HG03342 (cell line): ENCODE data around the gene CTSL.
"Not testable (repeated sequence)": the region's sequence is repeated elsewhere in the genome, so short reads cannot be mapped to it uniquely, and the experiment has no call there.

Experiments
- ATAC-seq: cut with Tn5 transposase; IDR thresholded peaks from one replicate; pipeline ENCODE4 v1.9.1; 2021; ENCODE audit warnings: mild to moderate bottlenecking, moderate library complexity; ENCODE audit not compliant: unreplicated experiment

CTSL gene

DNA sequence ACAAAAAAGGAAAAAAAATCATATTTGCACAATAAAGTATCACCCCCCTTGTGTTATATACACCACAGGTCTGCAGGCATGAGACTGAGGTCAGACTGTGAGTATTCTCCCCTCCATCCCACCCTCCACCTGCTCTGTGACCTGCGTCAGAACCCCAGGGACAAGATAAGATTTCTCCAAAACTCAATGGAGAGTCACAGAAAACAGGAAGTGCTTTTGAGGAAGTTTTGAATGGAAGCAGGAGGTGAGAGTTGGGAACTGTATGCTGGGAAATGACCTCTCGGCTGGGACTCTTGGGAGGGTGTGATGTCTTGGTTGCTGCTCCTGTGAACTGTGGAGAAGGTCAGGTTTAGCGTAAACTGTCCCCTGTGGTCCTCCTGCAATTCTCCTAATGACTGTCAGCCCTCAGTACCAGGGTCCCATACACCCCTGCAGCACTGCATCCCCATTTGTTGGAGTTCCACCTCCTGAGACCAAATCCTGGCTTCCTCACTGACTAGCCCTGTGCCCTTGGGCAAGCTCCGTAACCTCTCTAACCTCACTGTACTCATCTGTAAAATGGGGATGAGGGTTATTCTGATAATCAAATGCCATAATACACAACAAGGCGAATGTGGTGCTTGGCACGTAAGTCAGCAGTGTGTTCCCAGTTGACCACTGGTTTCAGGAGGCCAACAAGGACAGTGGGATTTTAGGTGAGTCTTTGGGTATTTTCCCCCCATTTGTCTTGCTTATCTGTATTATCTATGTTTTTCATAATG, 6.9 kb upstream of the CTSL start:
- ATAC-seq: no peak

DNA sequence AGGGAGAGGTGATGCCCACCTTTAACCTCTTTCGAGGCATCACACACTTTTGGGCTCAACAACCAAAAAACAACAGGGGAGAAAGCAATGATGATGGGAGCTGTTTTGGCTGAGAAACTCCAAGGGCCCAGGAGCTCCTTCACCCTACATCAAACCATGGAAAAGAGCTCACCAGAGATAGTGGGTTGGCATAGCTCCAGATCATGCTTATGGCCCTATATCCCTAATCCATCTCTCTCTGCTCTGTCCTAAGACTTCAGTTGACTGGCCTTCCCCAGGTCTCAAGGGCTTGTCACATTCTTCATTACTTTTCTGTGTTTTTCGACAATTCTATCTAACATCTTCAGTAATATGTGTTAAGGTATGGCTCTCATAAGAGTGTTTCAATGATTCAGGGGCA, 5.7 kb upstream of the CTSL start:
- no peak for ATAC-seq

DNA sequence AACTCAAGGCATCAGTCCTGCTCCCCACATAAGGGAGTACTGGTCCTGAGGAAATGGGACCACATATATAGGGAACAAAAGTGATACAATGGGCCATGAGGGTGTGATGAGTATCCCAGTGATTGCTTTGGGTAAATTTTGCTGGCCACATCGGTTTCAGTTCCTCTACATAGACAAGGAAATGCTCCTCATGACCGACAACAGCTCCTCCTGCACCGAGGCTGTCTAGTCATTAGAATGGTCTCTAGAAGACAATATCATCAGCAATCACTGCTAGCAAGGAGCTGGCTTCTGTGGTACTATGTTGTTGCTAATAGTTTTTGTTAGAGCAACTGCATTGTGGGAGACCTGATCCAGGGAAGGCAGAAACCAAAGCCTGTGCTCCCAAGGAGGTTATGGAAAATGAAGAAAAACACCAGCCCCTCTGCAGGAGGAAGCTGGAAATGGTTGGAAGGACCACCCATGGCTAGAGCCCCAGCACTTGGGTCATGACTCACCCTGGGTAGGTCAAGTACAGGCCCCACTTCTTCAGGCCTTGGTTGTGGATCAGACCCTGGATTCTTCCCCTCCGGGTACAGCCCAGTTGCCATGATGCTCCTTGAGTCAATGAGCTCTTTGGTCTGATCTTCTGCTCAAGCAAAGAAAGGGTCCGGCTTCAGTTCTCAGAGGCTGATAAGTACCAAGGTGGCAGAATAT, 3.4 kb upstream of the CTSL start:
- no peak for ATAC-seq

DNA sequence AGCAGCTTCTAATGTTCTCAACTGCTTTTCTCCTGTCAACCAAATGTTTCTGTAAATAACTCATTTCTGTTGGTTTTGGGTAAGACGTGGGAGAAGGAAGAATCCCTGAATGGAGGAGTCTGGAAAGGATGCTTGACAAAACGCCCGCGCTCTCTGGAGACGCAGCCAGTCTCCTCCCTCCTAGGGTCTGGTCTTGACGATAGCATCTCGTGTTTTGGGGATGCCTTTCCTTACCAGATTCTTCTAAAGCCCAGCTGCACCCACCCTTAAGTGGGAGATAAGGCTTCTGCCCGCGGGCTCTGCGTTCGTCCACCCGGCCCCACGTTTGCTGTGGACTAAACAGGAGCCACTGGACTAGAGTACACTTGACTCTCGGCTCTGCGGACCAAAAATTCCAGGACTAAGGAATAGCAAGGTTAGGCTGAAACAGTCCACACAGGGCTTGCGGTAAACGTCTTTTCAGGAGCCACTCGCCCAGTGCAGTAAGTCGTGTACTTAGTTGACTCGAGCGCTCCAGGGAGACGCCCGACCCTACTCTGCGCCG, 491 bp upstream of the CTSL start:
- no peak for ATAC-seq

DNA sequence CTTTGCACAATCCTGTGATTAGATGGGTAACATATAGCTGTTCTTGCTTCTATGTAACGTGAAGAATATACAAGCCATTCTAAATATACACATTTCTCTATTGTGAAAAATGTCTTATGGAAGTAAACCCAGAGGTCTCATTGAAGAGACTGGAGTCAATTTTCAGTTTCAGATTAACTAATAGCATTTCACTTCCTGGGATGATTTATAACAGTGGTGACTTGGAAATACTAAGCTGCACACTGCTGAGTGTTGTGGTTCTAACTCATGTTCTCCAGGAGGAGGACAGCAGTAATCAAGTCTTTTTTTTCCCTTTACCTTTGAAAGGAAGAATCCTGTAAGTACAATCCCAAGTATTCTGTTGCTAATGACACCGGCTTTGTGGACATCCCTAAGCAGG, 3.3 kb downstream of the CTSL start:
- no peak for ATAC-seq

DNA sequence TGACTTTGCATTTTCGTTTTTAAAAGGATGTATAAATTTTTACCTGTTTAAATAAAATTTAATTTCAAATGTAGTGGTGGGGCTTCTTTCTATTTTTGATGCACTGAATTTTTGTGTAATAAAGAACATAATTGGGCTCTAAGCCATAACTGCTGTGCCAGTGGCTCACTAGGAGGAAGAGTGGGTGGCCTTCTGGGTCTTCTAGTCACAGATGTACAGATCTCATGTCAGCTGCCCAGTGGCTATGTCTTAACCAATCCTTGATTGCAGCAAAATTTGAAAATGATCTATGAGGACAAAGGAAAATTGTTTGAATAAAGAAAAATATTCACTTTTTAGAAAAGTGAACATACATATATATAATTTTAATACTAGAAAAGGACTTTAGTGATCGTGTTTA, 5.4 kb downstream of the CTSL start:
- ATAC-seq: no peak

DNA sequence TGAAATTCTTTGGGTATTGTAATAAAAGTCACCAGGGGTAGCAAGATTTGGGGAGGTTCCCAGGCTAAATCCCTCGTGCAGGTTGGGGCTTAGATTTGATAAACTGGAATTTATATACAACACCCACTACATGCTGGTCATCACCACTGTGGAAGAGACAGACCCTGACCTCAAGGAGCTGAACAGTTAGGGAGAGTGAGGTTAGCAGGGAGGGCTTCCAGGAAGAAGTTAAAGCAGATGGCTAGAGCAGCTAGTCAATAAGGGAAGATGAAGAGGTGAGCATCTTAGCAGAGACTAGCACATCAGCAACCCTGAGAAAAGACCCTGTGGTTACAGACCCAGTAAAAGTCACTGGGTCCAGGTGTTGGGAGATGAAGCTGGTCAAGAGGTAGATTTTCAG, 6.4 kb downstream of the CTSL start:
- ATAC-seq: no peak

DNA sequence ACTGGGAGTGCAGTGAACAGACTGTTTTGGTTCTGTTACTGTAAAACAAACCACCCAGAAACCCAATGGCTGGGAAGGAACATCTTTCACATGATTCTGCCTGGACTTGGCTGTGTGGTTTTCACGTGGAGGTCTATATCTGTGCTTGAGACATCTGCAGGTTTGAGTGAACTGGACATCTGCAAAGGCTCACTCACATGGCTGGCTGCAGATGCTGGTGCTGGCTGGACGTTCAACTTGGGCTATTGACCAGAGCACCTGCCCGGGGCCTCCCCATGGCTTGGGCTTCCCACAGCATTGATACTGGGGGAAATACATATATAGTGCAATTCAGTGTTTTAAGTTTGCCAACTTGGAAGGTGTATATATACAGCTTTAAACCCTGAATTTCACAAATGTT, 6.8 kb downstream of the CTSL start:
- no peak for ATAC-seq

DNA sequence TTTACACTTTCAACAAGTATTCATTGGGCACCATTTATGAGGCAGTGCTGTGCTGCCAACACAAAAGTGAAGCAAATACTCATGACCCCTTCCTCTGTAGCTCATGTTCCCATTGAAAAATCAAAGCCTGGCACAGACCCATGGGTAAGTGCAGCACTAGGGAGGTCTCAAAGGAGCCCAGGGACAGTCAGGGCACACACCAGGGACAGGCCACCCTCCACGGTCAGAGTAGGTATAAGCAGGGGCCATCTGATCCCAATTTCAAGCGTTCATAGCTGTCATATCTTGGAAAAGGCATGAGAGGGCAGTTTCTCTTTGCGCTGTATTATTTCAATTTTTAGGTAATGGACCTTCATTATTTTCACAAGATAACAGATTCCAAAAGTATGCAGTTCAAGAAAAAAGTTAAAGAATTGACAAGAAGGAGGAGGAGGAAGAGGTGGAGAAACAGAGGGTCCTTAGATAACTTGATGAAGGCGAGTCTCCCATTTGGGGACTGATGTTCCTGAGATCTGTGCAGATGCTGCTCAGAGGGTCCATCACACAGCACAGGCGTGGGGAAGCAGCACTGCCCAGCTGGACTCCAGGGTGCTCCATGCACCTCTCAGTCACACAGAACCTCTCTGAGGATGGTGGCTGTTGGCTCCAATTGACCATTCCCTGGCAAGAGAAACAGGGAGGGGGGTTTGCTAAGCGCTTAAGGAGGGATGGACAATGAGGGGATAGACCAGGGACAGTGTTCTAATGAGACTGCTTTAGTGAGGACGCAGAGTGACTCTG, 7.5 kb downstream of the CTSL start:
- no peak for ATAC-seq

DNA sequence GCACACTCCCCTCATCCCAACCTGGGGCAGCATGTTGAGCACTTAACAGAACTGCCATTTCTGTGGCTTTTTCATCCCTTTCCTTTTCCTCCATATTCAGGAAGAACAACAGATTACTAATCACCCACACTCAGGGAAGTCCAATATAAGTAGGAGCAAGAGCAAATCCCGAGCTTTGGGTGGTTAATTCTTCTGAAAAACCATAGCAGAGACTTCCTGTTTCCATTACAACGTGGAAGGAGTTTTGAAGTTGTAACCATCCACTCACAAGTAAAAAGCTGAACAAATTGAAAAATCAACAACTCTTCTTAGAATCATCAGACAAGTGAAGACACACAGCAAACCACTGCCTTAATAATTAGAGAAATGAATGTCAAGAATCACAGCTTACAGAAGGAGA, 8.2 kb downstream of the CTSL start:
- ATAC-seq: no peak

DNA sequence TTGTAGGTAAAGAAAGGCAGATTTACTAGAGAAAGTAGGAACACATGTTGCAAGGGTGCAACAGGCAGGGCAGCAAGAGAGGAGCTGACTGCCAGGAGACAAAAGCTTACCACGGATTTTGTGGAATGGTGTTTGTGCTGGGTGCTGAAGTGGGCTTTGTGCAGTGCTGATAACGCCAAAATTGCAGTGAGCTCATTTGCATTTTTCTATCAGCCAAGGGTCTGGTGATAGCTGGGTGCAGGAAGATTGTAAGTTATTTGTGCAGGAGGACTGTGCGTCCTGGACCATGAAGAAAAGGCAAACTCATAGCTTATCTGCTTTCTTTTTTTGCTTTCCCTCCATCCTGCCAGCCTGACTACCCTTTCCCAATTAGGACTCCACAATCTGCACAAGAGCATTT, 13.6 kb downstream of the CTSL start:
- no peak for ATAC-seq

DNA sequence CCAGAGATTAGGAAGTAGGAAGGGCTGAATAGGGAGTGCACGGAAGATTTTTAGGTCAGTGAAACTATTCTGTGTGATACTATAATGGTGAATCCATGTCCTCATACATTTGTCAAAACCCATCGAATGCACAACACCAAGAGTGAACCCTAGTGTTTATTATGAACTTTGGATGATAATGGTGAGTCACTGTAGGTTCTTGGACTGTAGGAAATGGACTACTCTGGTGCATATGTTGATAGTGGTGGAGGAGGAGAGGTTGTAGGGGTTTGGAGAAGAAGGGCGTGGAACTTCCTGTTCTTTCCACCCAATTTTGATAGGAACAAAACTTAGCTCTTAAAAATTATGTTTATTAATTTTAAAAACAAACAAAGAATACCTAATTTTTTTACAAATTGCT, 14.3 kb downstream of the CTSL start:
- no peak for ATAC-seq

DNA sequence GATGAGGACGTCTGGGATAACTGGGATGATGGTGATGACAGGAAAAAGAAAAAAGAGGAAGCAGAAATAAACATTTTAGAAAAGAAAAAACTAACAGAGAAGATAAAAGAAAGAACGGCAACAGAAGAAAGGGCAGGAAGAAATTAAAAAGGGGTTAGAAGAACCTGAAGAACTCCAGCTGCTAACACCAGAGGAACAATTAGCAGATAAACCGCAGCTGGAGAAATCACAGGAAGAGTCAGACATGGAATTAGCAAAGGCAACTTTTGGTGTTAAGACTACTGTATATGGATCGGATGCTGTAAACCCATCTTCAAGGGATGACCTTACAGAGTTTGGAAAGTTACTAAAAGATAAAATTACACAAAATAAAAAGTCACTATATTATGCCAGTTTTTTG, 15.4 kb downstream of the CTSL start:
- ATAC-seq: no peak

DNA sequence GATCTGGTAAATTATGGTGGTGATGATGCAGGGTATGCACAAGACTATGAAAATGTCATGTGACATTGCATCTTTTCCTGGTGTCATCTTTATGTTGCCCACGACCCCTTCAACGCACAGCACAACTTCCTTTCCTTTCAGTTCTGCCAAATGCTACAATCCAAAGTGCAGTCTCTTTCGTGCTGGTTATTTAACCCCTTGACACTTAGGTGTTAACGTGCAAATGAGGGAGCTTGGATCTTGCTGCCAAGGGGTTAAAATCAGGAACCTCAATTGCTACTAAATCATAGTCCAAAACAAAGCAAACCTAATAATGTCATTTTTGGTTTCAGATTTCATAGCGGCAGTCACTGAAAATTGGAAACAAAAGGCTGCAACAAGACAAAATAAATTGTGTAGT, 16.0 kb downstream of the CTSL start:
- ATAC-seq: no peak

DNA sequence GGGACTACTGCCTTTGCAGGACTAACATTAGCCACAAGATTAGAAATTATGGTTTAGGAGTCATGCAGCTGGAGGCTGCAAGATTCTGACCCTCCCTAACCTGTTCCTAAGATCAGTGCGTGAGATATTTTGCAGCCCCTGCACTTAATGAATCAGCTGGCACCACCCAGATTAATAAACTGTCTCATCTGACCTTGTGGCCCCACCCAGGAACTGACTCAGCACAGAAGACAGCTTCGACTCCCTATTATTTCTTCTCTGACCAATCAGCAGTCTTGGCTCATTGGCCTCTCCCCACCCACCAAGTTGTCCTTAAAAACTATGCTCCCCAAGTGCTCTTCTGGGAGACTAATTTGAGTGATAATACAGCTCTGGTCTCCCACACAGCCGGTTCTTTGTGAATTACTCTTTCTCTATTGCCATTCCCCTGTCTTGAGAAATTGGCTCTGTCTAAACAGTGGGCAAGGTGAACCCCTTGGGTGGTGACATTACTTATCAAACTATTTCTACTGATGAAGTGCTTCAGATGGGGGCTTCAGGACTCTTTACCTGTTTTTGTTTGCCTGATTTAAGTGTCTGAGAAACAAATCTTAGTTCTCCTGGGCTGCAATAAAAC, 17.0 kb downstream of the CTSL start:
- no peak for ATAC-seq

DNA sequence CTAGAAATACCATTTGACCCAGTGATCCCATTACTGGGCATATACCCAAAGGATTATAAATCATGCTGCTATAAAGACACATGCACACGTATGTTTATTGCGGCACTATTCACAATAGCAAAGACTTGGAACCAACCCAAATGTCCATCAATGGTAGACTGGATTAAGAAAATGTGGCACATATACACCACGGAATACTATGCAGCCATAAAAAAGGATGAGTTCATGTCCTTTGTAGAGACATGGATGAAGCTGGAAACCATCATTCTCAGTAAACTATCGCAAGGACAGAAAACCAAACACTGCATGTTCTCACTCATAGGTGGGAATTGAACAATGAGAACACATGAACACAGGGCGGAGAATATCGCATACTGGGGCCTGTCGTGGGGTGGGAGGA, 18.3 kb downstream of the CTSL start:
- ATAC-seq: not testable (repeated sequence)

DNA sequence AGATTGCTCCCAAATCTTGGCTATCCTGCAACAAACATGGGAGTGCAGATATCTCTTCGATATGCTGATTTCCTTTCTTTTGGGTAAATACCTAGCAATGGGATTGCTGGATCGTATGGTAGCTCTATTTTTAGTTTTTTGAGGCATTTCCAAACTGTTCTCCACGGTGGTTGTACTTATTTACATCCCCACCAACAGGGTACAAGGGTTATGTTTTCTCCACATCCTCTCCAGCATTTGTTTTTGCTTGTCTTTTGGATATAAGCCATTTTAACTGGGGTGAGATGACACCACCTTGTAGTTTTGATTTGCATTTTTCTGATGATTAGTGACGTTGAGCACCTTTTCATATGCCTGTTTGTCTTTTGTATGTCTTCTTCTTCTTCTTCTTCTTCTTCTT, 20.3 kb downstream of the CTSL start:
- ATAC-seq: no peak

DNA sequence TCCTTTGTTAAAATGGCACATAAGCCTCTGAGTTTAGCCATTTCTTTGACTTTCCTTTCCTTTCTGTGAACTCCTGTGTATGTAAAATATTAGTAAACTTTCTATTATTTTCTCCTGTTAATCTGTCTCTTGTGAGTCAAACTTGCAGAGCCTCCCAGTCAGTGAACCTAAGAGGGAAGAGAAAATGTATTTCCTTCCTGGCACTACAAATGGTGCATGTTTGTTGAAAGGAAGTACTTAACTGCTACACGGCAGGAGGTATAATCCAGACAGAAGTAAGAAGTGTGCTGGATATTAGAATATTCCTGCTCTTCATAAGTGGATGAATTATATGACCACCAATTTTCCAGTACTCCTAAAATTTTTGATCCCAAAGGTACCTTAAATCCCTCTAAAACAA, 23.0 kb downstream of the CTSL start:
- no peak for ATAC-seq

DNA sequence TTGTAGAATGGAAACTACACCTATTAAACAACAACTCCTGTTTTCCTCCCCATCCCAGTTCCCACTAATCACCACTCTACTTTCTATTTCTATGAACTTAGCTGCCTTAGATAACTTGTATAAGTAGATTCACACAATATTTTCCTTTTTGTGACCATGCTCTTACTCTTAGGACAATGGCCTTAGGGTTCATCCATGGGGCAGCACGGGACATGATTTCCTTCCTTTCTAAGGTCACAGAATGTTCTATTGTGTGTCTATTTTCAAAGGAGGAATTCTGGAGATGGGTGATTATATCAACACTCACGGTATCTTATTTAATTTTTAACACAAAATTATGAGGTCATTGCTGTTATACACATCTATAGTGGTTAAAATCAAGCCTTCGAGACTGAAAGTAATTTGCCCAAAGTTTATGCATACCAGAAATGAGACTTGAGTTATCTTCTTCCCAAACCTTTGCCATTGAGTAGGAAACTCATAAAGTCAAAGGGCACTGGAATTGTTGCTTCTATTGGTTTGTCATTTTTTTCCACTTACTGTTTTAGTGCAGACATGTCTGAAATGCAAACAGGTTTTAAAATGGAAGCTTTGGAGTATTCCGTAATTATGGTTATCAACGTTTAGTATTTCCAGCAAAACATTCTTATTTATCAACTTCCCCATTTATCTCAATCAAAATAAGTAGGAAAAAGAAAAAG, 23.6 kb downstream of the CTSL start:
- ATAC-seq: no peak

DNA sequence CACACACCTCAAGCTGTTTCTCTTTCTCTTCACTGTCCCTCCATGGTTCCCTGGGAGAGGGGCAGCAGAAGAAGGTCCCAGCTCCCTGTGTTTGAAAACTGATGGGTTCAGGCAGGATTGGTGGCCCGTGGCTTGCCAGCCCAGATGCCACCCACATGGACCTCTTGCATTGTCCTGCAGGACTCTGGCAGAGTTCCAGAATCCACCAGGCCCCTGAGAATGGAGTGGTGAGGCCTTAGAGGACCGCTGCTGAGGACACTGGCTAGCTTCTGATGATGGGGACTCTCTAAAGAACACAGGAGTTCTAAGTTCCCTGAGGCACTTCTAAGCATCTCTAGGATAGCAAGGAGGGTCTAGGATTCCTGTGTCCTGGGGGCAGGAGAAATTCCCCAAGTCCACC, 24.8 kb downstream of the CTSL start:
- no peak for ATAC-seq

DNA sequence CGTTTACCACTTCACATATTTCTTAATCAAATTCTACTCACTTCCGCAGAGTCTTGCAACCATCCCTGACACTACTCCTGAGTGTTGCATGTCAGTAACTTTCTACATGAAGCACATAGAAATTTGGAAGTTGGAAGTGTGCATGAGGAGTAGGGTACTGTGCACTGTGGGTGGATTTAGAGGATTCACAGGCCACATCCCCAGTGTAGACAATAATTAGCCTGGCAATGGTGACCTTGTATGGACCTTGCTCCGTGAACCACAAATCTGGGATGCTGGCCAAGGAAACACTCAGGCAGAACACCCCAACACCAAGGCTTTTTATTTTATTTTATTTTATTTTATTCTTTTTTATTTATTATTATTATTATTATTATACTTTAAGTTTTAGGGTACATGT, 25.5 kb downstream of the CTSL start:
- no peak for ATAC-seq
